ENCODE measurements around the gene ADAMTS14. TPM values are rescaled to one million over a fixed set of nuclear protein-coding genes. Genes with fewer than 3 reads are reported as not detected.

Gene ADAMTS14
- total RNA-seq, 1 donor from 2014 or later, result 1.1 TPM

DNA sequence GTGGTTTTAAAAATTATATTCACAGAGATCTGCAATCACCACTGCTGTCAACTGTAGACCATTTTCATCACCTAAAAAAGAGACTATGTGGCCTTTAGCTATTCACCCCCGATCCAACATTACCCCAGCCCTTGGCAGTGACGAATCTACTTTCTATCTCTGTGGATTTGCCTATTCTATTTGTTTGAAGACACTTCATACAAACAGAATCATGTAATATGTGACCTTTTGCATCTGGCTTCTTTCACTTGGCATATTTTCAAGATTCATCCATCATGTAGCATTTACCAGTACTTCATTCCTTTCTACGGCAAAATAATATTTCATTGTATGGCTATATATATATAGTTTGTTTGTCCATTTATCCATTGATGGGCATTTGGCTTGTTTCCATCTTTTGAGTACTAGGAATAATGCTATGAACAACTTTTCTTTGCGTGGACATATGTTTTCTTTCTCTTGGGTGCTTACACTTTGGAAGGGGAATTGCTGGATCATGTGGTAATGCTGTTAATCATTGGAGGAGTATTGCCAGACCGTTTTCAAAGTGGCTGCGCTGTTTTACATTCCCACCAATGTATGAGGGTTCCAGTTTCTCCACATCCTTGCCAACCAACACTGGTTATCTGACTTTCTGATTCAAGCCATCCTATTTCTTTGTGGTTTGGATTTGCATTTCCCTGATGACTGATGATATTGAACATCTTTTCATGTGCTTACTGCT lies 22.3 kb downstream of the ADAMTS14 start:
- H3K4me1 Mint-ChIP-seq (ENCODE audit: unreplicated experiment), result peaks cover 8% of the 10 kb centered on the region
- no peak overlapping the region for H3K27ac Mint-ChIP-seq (ENCODE audit: unreplicated experiment)
- peaks cover 5% of the 10 kb centered on the region for H3K27me3 Mint-ChIP-seq (ENCODE audit: unreplicated experiment)
- no peaks in the 10 kb centered on the region for H3K9me3 Mint-ChIP-seq (ENCODE audit: unreplicated experiment)
- TF ChIP-seq, protein P1, sequence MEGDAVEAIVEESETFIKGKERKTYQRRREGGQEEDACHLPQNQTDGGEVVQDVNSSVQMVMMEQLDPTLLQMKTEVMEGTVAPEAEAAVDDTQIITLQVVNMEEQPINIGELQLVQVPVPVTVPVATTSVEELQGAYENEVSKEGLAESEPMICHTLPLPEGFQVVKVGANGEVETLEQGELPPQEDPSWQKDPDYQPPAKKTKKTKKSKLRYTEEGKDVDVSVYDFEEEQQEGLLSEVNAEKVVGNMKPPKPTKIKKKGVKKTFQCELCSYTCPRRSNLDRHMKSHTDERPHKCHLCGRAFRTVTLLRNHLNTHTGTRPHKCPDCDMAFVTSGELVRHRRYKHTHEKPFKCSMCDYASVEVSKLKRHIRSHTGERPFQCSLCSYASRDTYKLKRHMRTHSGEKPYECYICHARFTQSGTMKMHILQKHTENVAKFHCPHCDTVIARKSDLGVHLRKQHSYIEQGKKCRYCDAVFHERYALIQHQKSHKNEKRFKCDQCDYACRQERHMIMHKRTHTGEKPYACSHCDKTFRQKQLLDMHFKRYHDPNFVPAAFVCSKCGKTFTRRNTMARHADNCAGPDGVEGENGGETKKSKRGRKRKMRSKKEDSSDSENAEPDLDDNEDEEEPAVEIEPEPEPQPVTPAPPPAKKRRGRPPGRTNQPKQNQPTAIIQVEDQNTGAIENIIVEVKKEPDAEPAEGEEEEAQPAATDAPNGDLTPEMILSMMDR (IDR thresholded peaks at IDR 0.05; ENCODE audit: unreplicated experiment), result no peak
- H3K36me3 Mint-ChIP-seq (ENCODE audit: low read depth, unreplicated experiment), result no peaks in the 10 kb centered on the region
- DNase-seq (ENCODE audit: low spot score), result no peak
- H3K4me3 Mint-ChIP-seq (ENCODE audit: unreplicated experiment), result no peak overlapping the region

DNA sequence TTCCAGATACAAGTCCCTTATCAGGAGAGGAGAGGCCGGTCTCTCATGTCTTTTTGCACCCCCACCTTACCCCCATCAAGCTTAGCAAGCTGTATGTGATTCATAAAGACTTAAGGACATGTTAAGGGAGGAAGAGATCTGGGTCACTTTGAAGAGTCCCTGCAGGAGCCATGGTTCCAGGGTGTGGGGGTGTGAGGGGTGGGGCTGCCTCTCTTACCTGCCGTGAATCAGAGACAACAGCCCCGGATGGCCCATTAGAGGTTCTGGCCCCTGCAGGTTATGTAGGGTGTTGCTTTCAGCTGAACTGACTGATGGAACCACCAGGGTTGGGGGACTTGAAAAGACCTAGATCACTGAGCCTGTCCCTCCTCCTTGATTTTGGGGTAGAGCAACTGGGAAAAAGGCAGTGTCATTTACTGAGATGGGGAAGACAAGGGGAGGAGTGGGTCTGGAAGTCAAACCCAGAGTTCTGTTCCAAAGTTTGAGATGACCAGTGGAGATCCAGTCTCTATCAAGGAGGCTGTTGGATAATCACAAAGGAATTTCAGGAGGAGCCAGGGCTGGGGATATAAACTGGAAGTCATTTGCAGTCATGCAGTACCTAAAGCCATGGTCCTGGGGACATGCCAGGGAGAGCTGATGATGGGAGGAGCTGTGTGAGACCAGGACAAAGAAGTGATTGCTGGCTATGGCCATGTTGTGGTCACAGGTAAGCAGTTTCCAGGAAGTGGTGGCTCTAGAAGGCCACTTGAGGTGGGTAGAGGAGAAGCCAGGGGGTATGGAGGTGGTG lies 23.1 kb downstream of the ADAMTS14 start:
- Mint-ChIP-seq H3K27ac (ENCODE audit: unreplicated experiment) (no peak overlapping the region), H3K9me3 (ENCODE audit: unreplicated experiment) (no peaks in the 10 kb centered on the region), H3K36me3 (ENCODE audit: low read depth, unreplicated experiment) (no peaks in the 10 kb centered on the region), H3K4me3 (ENCODE audit: unreplicated experiment) (no peak overlapping the region), H3K4me1 (ENCODE audit: unreplicated experiment) (peaks cover 8% of the 10 kb centered on the region), H3K27me3 (ENCODE audit: unreplicated experiment) (peaks cover 4% of the 10 kb centered on the region)
- TF ChIP-seq, protein P1 (IDR thresholded peaks at IDR 0.05; ENCODE audit: unreplicated experiment), result no peak
- no peak for DNase-seq (ENCODE audit: low spot score)

DNA sequence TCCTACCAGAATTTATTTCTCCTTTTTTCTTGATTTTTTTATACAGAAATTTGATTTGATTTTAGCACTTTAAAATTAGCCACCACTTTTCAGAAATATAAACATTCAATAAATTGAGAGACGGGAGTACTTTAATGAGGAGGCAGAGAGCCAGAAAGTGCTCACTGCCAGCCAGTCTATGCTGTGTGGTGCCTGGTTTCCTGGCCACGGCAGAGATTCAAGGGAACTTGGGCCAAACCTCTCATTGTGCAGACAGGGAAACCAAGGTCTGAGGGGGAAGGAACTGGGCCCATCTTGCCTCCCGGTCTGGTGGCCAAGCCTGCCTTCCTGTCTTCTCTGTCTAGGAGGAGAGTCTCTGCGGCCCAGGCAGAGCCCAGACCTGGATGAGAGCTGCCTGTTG lies 25.9 kb downstream of the ADAMTS14 start:
- no peaks in the 10 kb centered on the region for H3K27me3 Mint-ChIP-seq (ENCODE audit: unreplicated experiment)
- no peaks in the 10 kb centered on the region for H3K36me3 Mint-ChIP-seq (ENCODE audit: low read depth, unreplicated experiment)
- no peak for DNase-seq (ENCODE audit: low spot score)
- H3K4me3 Mint-ChIP-seq (ENCODE audit: unreplicated experiment), result no peak overlapping the region
- no peaks in the 10 kb centered on the region for H3K9me3 Mint-ChIP-seq (ENCODE audit: unreplicated experiment)
- peaks cover 5% of the 10 kb centered on the region for H3K4me1 Mint-ChIP-seq (ENCODE audit: unreplicated experiment)
- TF ChIP-seq, protein P1 (IDR thresholded peaks at IDR 0.05; ENCODE audit: unreplicated experiment), result no peak
- no peak overlapping the region for H3K27ac Mint-ChIP-seq (ENCODE audit: unreplicated experiment)

DNA sequence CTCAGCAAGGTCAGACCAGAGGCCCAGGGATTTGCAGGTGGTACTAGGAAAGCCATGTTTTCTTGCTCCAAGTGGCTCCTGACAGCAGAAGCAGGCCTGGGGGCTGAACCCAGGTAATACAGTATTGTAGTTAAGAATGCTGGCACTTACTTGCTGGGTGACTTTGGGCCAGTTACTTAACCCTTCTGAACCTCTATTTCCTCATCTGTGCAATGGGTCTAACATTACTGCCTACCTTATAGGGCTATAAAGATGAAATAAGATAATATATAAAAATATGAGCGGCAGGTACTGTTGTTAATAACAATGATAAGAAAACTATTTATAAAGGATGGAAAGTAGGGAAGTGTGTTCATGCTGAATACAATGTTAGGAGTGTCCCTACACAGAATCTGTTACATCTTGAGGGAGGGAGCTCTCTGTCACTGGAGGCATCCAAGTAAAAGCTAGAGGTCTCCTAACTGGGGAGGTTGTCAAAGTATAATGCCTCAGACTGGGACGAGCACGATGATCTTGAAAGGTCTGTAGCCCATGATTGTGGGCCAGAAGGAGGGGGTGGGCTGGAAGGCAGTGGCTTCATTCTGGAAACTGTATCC lies 26.9 kb downstream of the ADAMTS14 start:
- no peak for DNase-seq (ENCODE audit: low spot score)
- H3K27ac Mint-ChIP-seq (ENCODE audit: unreplicated experiment), result no peak overlapping the region

More for the DNA sequence above, 26.9 kb downstream of the ADAMTS14 start:
- Mint-ChIP-seq H3K9me3 (ENCODE audit: unreplicated experiment) (no peaks in the 10 kb centered on the region), H3K36me3 (ENCODE audit: low read depth, unreplicated experiment) (no peaks in the 10 kb centered on the region), H3K4me3 (ENCODE audit: unreplicated experiment) (no peak overlapping the region), H3K27me3 (ENCODE audit: unreplicated experiment) (no peaks in the 10 kb centered on the region), H3K4me1 (ENCODE audit: unreplicated experiment) (peaks cover 5% of the 10 kb centered on the region)
- TF ChIP-seq, protein P1 (IDR thresholded peaks at IDR 0.05; ENCODE audit: unreplicated experiment), result no peak
